ENCODE results near the gene C2orf42. TPM values are rescaled to one million over a fixed set of nuclear protein-coding genes. Genes with fewer than 3 reads are reported as not detected.
"Not testable (repeated sequence)": the region's sequence is repeated elsewhere in the genome, so short reads cannot be mapped to it uniquely, and the experiment has no call there.

C2orf42 gene
- total and polyA plus RNA-seq, 4 donors: 8.1 to 20.6 (median 13.7) TPM

- no peak for DNase-seq (ENCODE audit: low spot score)
- Histone ChIP-seq H3K27ac (ENCODE audit: low read depth in 1 of 2, low read length in 2 of 2) (peak overlapping the region; percentile 66 to 68), H3K4me1 (ENCODE audit: control insufficient read depth in 4 of 4, insufficient read depth in 4 of 4, low read length in 3 of 4) (peaks cover 5 to 22% (median 8%) of the 10 kb centered on the region in 4 donors), H3K4me3 (ENCODE audit: low read depth in 1 of 3, low read length in 3 of 3) (no peak overlapping the region), H3K9ac (ENCODE audit: low read depth in 1 of 2, low read length in 2 of 2) (peak overlapping the region in 1 of 2 donors; percentile 60), H3K27me3 (ENCODE audit: control insufficient read depth in 4 of 4, insufficient read depth in 4 of 4, low read length in 3 of 4) (no peaks in the 10 kb centered on the region), H3K36me3 (ENCODE audit: control insufficient read depth in 4 of 4, insufficient read depth in 3 of 4, low read depth in 1 of 4, low read length in 3 of 4) (no peaks in the 10 kb centered on the region), H3K9me3 (ENCODE audit: control insufficient read depth in 4 of 4, low read length in 3 of 4) (no peaks in the 10 kb centered on the region)
- TF ChIP-seq JUND (IDR thresholded peaks at IDR 0.05) (no peak), RXRA (IDR thresholded peaks at IDR 0.05) (no peak), YY1 (IDR thresholded peaks at IDR 0.05) (peak; percentile 13)
- 81% methylated on average over 5 of the region's 5 CpGs for WGBS
Measured at GRCh38 chr2:70103531-70104061, 87.2 kb downstream of the C2orf42 start.

- 96% methylated on average over 29 of the region's 29 CpGs for WGBS
- not testable (repeated sequence) for H3K4me3 ChIP-seq (ENCODE audit: low read depth in 1 of 3, low read length in 3 of 3); H3K9ac ChIP-seq (ENCODE audit: low read depth in 1 of 2, low read length in 2 of 2); H3K27me3 ChIP-seq (ENCODE audit: control insufficient read depth in 4 of 4, insufficient read depth in 4 of 4, low read length in 3 of 4); H3K9me3 ChIP-seq (ENCODE audit: control insufficient read depth in 4 of 4, low read length in 3 of 4); DNase-seq (ENCODE audit: low spot score); H3K36me3 ChIP-seq (ENCODE audit: control insufficient read depth in 4 of 4, insufficient read depth in 3 of 4, low read depth in 1 of 4, low read length in 3 of 4); H3K27ac ChIP-seq (ENCODE audit: low read depth in 1 of 2, low read length in 2 of 2)
- H3K4me1 ChIP-seq (ENCODE audit: control insufficient read depth in 4 of 4, insufficient read depth in 4 of 4, low read length in 3 of 4): peaks cover 5 to 12% (median 9%) of the 10 kb centered on the region in 4 donors
Measured at GRCh38 chr2:70102323-70102905, 88.4 kb downstream of the C2orf42 start.

- not testable (repeated sequence) for H3K9ac ChIP-seq (ENCODE audit: low read depth in 1 of 2, low read length in 2 of 2); H3K4me3 ChIP-seq (ENCODE audit: low read depth in 1 of 3, low read length in 3 of 3); H3K27me3 ChIP-seq (ENCODE audit: control insufficient read depth in 4 of 4, insufficient read depth in 4 of 4, low read length in 3 of 4); DNase-seq (ENCODE audit: low spot score); H3K27ac ChIP-seq (ENCODE audit: low read depth in 1 of 2, low read length in 2 of 2); H3K9me3 ChIP-seq (ENCODE audit: control insufficient read depth in 4 of 4, low read length in 3 of 4); H3K36me3 ChIP-seq (ENCODE audit: control insufficient read depth in 4 of 4, insufficient read depth in 3 of 4, low read depth in 1 of 4, low read length in 3 of 4)
- 85% methylated on average over 11 of the region's 11 CpGs for WGBS
- H3K4me1 ChIP-seq (ENCODE audit: control insufficient read depth in 4 of 4, insufficient read depth in 4 of 4, low read length in 3 of 4): peaks cover 5 to 12% (median 9%) of the 10 kb centered on the region in 4 donors
Measured at GRCh38 chr2:70101686-70102085, 89.1 kb downstream of the C2orf42 start.

GRCh38 chr2:70101174-70101573, 89.6 kb downstream of the C2orf42 start:
- 97% methylated on average over 6 of the region's 6 CpGs for WGBS
- Histone ChIP-seq H3K9me3 (ENCODE audit: control insufficient read depth in 4 of 4, low read length in 3 of 4) (no peaks in the 10 kb centered on the region), H3K4me3 (ENCODE audit: low read depth in 1 of 3, low read length in 3 of 3) (no peak overlapping the region), H3K9ac (ENCODE audit: low read depth in 1 of 2, low read length in 2 of 2) (no peak overlapping the region), H3K36me3 (ENCODE audit: control insufficient read depth in 4 of 4, insufficient read depth in 3 of 4, low read depth in 1 of 4, low read length in 3 of 4) (no peaks in the 10 kb centered on the region), H3K27ac (ENCODE audit: low read depth in 1 of 2, low read length in 2 of 2) (no peak overlapping the region), H3K4me1 (ENCODE audit: control insufficient read depth in 4 of 4, insufficient read depth in 4 of 4, low read length in 3 of 4) (peaks cover 5 to 12% (median 11%) of the 10 kb centered on the region in 4 donors), H3K27me3 (ENCODE audit: control insufficient read depth in 4 of 4, insufficient read depth in 4 of 4, low read length in 3 of 4) (no peaks in the 10 kb centered on the region)
- TF ChIP-seq CTCF (IDR thresholded peaks at IDR 0.05; ENCODE audit: low read depth, low read length, missing input control) (no peak), FOXA2 (IDR thresholded peaks at IDR 0.05) (no peak), YY1 (IDR thresholded peaks at IDR 0.05) (no peak), HNF4G (IDR thresholded peaks at IDR 0.05) (no peak), ZBTB33 (IDR thresholded peaks at IDR 0.05) (no peak), ATF3 (IDR thresholded peaks at IDR 0.05) (no peak), SP1 (IDR thresholded peaks at IDR 0.05) (no peak), REST (IDR thresholded peaks at IDR 0.05) (no peak), RAD21 (IDR thresholded peaks at IDR 0.05) (no peak)
- DNase-seq (ENCODE audit: low spot score): no peak

All from liver (tissue), 9 donors.